Measurements from ENCODE around the gene HSD3B1.
"Not testable (repeated sequence)": the region's sequence is repeated elsewhere in the genome, so short reads cannot be mapped to it uniquely, and the experiment has no call there.

GRCh38 chr1:119553302-119554071 lies 46.5 kb downstream of the HSD3B1 start:
- TF ChIP-seq CTCF (IDR thresholded peaks at IDR 0.05 in 8 of 11, conservative IDR thresholded peaks at IDR 0.05 in 3 of 11); POLR2A (IDR thresholded peaks at IDR 0.05): not testable (repeated sequence)

Measured in spleen (tissue), 7 donors.